HG02588 (cell line): ENCODE data around the gene GGTLC1.

Source experiments
- ATAC-seq: cut with Tn5 transposase; IDR thresholded peaks from one replicate; pipeline ENCODE4 v1.9.1; 2021; ENCODE audit warnings: mild to moderate bottlenecking, moderate library complexity; ENCODE audit not compliant: unreplicated experiment

GGTLC1 gene

DNA sequence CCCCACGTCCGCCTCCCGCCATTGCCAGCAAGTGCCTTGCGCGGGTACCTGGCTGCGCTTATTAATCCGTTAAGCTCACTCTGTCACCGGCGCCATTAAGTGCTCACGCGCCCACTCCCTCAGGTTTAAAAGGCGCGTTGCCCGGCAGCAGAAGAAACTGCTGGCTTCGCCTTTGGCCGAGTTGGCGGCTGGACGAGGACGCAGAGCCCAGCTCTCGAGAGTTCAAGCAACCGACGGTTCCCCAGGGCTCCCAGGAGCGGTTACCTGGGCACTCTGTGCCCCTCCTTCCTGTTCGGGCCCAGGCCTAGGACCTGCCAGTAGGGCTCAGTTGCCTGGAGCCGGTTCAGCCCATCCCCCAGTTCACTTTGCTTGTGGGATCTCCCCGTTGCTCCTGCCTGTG lies at the start of gene GGTLC1:
Gene GGTLC1, minus strand, starts transcription at position 219 of the 400 bp plus-strand sequence. CDS start 2,168 bp downstream, outside the sequence.
- ATAC-seq = no peak

DNA sequence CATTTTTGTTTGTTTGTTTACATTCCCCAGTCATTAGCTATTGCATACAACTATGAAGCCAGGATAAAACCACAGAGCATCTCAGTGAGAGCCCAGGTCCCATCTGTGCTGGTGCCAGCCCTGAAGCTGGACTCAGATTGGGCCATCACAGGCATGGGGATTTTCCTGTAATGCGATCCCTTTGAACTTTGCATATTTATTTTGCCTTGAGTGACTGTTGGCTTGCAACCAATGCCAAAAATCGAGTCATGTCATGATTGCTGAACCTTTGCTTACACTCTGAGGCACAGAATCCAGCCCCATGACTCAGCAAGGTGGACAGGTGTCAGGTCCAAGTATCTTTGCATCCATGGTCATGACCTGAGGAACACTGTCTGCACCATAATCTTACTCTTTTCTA lies 46.2 kb upstream of the GGTLC1 start:
- no peak for ATAC-seq

DNA sequence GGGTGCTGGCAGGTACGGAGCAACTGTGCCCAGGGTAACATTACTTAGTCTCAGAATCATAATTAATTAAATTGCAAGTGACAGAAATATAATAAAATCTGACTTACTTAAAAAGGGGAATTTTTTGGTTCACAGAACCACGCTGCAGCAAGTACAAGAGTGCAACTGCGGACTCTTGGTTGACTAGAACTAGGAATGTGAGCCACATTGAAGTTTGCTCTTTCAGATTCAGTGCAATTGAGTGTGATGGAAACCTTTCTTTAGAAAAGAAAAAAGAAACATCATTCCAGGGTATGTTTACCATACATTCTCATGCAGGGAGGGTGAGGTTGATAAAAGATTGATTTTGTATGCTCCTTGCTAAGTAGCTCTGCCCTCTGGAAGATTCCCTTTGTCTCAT lies 45.0 kb upstream of the GGTLC1 start:
- ATAC-seq = no peak

DNA sequence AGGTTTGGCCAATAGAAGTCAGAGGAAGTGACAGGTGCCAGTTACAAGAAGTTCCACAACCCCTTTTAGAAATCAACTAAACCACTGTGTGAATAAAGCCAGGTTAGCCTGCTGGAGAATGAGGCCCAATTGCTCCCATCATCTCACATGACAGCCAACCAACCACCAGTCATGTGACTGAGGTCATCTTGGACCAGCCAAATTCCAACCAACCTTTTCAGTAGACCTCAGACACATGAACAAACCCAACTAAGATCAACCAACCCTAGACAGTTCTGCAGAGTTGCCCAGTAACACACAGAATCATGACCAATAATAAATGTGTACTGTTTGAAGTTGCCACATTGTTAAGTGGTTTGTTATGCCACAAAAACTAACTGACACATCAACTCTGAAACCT lies 44.6 kb upstream of the GGTLC1 start:
- ATAC-seq = no peak

DNA sequence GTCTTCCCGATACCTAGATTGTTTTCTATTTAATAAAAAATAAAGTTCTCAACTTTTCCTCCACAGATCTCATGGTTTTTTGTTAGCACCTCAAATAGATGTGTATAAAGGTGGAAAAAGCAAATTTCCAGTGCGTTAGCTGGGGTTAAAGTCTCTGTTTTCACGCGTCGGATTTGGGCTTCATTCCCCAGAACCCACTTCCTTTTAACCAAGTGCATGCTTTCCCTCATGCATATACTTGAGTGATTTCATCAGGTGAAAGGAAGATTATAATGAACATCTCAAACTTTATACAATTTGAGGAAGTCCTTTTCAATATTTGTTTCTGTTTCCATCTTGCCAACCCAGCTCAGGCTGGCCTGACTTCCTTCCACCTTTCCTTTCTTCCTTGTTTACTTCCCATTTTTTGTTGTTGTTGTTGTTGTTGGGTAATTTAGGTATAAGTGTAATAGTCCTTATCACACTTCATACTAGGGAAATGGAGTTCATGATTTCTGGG lies 43.9 kb upstream of the GGTLC1 start:
- ATAC-seq = no peak

DNA sequence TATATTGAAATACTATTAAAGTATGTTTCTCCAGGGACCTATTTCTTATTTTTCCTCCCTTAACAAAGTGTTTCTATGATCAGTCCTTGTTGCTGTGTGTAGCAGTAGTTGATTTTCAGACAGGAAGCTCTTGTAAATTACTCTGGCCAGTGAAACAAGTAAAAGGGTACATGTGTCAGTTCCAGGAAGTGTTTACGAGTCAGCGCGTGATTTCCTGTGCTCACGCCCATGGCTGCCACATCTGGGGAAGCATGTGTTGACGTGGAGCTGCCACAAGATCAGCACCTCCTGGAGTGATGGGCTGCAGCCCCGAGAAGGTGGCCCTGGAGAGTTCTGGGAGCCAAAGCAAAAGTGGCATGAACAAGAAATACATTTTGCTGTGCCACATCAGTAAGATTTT lies 38.6 kb upstream of the GGTLC1 start:
- peak; percentile 82 for ATAC-seq

DNA sequence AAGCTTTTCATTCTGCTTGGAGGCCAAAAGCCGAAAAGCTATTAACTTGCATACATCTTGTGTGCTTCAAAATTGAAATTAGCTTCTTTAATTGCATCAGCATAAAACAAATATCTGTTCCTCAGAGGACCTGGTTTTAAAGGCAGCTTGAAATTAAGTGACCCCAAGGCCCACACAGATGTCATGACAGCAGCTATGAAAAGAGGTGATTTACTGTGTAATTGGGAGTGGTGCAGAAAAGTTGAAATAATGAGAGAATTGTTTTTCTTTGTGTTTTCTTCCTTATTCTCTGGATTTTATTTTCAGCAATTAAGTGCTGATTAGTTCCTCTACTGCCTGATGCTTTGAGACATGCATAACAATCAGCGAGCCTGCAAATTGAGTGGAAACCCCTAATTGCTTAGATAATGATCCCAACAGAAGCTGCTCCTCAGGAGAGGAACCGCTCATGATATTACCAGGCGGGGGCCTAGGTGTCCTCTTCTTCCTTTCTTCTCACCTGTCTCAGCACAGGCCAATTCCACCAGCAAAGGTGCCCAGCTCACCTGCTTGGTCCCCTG lies 34.1 kb upstream of the GGTLC1 start:
- no peak for ATAC-seq

DNA sequence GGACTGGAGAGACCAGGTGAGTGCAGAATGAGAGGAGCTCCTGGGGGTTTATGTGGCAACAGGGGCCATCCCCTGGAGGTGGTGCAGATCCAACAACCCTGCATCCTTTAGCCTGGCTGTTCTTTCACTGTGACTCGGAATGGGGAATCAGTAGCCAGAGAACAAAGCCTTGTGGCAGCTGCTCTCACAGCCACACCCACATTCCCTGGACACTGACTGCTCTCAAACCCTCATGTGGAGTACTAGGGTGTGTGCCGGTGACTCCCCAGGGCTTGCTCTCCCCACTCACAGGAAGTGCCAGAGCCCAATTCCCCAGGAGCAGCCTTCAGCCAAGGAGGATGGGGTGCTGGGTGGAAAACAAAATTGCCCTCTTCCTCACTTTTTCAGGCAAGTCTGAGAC lies 30.2 kb upstream of the GGTLC1 start:
- ATAC-seq = no peak

DNA sequence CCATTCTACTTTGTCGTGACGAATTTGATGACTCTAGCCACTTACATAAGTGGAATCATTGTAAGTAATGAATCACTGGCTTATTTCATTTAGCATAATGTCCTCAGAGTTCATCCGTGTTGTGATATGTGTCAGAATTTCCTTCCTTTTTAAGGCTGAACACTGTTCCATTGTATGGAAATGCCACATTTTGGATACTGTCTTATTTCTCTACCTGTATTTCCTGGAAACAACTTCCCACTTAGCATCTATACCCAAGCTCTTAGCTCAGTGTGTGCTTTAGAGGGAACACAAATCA lies 28.8 kb upstream of the GGTLC1 start:
- ATAC-seq = no peak

DNA sequence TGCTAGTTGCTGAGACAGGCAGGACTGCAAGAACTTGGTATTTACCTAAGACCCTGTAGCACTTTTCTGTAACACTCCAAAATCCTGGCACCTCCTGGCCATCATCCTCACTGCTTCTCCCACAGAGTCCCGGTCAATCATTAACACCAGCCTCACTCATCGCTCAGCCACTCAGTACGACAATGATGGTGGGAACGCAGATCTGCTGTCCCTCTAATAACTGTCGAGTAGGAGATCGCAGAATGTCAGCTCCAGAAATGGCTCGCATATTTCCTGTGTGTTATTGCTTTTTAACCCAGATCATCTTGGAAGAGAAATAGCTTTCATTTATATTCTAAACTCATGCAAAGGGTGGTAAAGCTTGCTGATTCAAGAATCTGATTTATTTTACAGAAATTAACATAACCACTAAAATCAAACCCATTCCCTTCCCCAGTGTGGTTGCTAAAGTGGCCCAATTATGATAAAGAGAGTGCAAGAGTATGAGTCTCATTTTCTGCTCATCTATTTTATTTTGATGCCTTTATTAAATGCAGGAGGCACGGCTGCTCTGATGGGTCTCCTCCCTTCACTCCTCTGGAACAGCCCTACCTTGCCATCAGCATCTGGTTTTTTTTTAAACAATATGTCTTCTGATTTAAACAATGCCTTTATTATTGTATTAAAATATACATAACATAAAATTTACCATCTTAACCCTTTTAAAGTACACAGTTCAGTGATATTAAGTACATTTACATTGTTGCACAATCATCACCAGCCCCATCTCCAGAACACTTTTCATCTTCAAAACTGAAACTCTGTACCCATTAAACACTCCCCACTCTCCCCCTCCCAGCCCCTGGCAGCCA lies 28.3 kb upstream of the GGTLC1 start:
- no peak for ATAC-seq

DNA sequence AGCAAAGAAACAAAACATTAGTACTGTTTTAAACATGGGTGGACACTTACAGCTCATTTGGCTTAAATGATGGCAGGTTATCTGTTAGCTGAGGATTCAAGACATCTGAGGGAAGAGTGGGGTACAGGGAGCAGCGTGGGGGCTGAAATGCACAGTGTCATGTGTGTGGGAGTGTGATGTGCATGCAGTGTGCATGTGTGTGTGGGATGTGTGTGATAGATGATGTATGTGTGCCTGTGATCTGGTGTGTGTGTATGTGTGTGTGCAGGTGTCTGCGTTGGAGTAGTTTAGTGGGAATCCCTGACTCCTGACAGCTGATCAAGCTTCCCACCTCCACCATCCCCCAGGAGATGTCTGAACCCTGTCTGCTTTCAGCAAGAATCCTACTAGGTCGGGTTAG lies 25.4 kb upstream of the GGTLC1 start:
- no peak for ATAC-seq

DNA sequence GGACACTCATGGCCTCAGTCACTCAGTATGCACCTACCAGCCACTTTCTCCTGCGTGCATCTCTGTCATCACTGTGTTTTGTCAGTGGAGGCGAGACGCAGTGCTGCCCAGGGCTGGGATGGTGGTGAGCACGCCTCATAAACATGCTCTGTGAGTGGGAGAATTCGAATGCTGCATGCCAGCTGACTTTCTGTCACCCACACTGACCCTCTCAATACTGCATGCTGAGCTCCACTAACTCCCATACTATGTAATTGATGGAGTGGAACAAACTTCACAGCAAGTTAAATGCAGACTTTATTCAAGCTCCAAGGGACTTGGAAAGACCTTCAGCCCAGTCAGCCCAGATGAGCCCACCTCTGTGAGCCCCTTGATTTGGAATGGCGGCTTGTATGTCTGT lies 22.7 kb upstream of the GGTLC1 start:
- ATAC-seq = no peak

DNA sequence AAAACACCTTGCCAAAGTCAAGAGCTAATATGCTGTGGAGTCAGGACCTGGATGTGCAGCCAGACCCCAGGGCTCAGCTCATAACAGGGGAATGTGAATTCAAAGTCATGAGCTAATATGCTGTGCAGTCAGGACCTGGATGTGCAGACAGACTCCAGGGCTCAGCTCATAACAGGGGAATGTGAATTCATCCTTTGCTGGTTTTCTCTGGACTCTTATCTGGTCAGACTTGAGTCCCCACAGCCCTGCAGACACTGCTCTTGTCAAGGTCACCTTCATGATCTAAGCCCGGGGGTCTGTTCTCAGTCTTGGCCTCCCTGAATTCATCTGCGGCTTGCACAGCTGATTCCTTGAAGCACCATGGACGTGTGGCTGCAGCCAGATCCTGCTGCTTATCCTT lies 19.2 kb upstream of the GGTLC1 start:
- no peak for ATAC-seq

DNA sequence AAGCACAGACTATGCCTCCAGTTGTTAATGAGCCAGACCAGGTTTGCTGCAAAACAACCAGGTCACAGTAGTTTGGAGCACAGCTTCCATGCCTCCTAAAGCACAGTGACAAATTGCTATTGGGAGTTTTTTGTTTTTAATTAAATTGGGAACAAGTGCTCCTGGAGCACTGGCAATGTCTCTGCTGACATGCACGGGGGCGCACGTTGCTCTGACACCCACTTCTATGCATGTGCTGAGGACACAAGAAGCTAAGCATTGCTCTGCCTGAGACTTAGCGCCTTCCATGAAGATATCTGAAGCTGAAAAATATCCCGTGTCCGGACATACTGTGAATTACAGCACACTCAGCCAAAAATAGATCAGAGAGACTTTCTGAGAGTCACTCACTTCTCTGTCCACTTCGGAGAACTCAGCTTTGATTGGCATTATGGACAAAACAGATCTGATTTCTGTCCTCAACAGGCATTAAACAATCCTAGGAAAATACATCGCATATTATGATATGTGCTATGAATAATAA lies 18.6 kb upstream of the GGTLC1 start:
- ATAC-seq = no peak

DNA sequence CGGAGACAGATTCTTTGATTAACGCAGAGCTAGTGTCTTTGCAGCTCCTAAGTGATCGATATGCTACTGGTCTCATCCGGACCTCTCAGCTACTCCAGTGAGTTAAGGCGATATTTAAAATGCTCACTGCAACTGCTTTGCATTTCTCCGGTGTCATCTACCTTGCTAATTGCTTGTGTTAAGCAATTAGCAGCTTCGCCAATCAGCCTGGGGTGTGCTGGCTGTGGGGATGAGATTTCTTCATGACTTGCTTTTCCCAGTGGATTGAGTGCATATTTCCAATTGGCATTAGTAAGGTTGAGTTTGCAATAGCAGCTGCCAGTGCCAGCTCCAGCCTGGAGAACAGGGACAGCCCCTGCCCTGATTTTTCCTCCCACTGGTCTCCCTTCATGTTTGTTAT lies 18.0 kb upstream of the GGTLC1 start:
- no peak for ATAC-seq

DNA sequence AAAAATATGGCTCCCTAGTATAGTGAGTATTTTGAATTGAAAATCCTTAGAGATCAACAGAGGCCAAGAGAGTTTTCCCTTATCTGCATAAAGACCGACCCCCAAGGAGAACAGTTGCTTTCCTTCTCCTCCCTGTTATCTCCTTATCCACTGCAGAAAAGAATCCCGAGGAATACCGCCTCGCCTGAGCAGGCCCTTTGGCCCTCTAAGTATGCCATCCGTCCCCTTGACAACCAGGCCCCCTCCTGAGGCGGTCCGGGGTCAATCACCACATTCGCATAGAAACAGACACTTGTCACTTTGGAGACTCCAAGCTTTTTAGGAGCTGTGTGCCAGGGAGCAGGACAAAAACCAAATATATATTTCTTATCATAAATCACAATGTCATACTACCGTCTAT lies 15.9 kb upstream of the GGTLC1 start:
- ATAC-seq = no peak

DNA sequence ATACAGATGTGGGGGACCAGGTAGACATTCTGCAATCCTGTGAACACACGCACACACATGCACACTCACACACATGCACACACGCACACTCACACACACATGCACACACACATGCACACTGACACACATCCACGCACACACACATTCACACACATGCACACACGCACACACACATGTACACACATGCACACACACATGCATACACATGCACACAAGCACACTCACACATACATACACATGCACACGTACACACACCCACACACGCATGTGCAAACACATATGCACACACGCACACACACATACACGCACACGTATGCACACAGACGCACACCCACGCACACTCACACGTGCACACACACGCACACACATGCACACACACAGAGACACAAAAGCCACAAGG lies 14.3 kb upstream of the GGTLC1 start:
- ATAC-seq = no peak

DNA sequence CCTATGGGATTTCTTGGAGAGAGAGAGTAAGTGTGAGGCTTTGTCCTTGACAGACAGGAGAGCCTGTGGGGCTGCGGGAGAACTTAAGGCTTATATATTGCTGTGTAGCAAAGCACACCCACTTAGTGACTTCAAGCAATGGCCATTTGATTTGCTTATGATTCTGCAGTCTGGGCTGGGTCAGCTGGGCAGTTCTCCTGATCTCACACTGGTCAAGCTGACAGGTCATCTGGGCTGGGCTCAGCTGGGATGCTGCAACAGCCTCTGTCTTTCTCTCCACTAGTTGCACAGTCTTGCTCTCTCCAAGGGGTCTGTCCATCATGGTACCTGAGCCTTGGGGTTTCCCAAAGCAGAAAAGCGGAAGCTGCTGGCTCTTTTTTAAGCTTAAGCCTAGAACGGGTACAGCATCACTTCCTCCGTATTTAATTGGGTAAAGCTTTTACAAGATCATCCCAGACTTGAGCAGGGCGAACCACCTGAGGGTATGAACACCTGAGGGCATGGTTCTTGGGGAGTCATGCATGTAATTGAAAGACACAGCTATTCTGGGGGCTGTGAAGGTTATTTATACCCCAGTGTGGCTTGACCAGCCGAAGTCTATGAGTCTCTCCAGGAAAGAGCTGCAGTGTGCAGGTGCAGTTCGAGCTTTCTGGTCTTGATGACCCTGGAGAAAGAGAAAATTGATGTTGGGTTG lies 13.3 kb upstream of the GGTLC1 start:
- no peak for ATAC-seq

DNA sequence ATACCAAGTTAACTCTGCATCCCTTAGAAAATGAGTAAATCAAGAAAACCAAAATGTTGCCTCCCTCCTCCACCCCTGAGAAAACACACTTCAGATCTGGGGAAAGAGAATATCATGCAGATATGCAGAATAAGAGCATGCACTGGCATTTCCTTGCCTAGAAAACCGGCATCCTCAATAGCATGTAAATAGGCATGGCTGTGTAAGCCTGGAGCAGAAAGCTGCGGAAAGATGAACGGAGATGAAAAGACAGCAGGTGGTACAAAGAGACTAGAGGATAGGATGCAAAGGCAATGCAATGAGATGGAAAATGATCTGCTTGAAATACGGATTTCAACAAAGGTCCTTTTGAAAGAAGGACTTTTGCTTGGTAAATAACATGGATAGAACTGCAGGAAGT lies 10.3 kb upstream of the GGTLC1 start:
- ATAC-seq = no peak

DNA sequence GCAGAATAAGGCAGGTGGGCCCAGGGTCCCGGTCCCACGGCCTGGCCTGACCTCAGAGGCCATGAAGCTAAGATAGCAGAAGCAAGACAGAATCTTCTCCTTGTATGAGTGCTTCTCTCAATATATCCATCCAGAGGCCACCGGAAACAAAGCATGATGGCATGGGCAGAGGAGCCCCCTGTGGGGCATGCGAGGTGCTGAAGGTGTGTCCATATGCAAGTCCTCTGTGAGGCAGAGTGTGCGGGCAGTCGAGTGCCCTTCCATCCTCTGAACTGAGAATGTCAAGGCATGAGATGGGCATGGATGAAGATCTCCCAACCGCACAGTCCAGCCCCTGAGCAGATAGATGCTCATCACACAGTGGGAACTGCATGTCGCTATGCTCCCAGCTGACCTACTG lies 9.8 kb upstream of the GGTLC1 start:
- no peak for ATAC-seq

DNA sequence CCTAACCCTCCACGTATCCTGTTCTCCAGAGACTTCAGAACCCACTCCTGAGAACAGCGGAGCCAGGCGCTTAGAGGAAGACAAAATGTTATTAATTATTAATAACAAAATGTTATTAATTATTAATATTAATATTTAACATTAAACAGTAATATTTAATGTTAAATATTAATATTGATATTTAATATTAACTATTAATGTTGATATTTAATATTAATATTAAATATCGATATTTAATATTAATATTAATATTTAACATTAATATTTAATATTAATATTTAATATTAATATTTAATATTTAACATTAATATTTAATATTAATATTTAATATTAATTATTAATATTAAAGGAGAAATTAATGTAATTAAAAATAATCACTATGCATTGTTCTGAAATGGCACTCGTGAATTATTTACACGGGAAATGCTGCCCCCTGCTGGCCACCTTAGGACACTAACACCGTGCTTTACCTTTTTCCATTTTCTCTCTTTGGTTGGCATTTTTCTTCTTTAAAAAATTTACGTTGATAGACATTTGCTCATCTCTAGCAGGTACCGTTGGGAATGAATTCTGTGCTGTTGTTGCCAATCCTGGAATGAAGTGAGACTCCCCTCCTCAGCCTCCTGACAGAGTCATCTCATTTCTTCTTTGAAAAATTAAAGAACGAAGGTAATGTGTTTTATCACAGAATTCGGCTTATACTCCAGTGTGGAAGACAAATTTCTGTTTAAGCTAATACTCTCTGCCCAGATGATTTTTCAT lies 7.5 kb upstream of the GGTLC1 start:
- ATAC-seq = no peak
